Measurements from ENCODE around the gene CNN3.

The CNN3 gene

DNA sequence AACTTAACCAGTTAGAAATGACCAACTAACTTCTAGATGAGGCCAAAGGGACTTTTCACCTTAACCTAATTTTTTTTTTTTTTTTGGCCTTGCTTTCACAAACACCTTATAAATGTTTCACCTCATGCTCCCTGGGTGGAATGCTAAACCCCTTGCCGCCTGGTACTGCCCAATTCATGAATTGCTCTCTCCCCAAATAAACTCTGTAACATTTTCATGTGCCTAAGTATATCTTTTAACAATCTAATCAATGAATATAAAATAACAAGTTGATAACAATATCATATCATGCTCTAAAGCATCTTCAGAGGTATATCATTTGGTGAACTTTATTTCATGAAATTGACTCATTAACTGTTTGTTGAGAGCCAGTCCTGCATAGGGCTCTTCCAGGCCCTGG, 10.9 kb upstream of the CNN3 start:
- DNase-seq (ENCODE audit: extremely low read depth, low read depth) = no peak
- TF ChIP-seq, protein P1, sequence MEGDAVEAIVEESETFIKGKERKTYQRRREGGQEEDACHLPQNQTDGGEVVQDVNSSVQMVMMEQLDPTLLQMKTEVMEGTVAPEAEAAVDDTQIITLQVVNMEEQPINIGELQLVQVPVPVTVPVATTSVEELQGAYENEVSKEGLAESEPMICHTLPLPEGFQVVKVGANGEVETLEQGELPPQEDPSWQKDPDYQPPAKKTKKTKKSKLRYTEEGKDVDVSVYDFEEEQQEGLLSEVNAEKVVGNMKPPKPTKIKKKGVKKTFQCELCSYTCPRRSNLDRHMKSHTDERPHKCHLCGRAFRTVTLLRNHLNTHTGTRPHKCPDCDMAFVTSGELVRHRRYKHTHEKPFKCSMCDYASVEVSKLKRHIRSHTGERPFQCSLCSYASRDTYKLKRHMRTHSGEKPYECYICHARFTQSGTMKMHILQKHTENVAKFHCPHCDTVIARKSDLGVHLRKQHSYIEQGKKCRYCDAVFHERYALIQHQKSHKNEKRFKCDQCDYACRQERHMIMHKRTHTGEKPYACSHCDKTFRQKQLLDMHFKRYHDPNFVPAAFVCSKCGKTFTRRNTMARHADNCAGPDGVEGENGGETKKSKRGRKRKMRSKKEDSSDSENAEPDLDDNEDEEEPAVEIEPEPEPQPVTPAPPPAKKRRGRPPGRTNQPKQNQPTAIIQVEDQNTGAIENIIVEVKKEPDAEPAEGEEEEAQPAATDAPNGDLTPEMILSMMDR (IDR thresholded peaks at IDR 0.05; ENCODE audit: low read depth, low read length) = no peak

DNA sequence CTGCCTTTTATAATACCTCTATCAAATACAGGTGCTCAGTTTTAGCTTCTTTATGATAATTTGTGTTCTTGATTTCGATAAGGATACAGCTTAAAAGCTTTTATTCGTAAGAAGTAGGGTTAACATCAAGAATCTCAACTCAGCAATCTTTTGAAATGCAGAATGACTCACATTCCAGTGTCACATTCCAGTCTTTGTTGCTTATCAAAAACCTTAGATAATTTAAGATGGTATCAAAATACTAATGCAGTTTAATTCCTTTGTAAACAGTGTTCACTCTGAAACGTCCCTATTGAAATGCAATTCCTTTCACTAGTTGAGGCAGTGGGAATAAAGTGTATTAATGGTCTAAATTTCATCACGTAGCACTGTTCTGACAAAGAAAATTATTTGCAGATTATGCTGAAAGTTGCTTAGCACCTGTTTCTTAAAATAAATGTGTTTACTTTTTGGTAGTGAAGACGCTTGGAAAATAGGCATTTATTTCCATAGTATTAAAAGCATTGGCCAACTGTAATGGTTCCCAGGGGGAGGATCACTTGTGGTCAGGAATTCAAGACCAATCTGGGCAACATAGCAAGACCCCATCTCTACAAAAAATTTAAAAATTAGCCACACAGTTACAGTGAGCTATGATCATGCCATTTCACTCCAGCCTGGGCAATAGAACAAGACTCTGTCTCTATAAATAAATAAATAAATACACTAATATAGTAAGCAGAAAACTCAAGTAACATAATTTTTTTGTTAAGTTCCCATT, 10.1 kb upstream of the CNN3 start:
- DNase-seq (ENCODE audit: extremely low read depth, low read depth) = no peak
- TF ChIP-seq, protein P1 (IDR thresholded peaks at IDR 0.05; ENCODE audit: low read depth, low read length) = no peak

DNA sequence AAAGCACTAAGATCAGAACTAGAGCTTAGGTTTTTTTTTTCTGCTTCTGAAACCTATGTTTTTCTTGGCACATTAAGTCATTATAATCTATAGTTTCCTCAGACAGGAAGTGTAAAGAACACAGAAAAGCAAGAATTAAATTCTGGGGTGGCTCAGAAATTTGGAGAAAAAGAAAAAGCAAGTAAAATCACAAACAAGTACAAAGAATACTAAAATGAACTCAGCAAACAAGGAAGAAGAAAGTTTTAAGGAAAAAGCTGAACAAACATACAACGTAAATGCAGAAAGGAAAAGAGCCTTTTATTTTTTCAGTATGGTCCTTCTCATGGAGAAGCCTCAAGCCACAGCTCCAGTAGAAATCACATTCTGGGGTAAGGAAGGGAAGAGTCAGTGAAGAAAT, 8.6 kb upstream of the CNN3 start:
- TF ChIP-seq, protein P1 (IDR thresholded peaks at IDR 0.05; ENCODE audit: low read depth, low read length) = no peak
- DNase-seq (ENCODE audit: extremely low read depth, low read depth) = no peak

DNA sequence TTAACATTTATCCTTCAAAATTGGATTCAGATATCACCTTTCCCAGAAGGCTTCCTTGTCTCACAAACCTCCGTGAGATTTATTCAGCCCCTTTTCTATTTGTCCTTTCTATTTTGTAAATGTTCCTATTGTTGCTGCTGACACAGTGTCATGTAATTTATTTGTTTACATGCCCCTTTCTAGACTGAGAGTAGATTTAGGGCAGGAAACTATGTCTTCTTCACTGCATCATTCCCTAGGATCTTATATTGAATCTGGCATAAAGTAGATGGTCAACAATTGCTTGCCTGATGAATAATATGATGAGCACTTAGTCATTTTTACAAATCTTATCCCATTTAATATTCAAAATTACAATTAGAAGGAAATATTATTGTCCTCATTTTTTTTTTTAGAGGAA, 8.1 kb upstream of the CNN3 start:
- TF ChIP-seq, protein P1 (IDR thresholded peaks at IDR 0.05; ENCODE audit: low read depth, low read length) = no peak
- no peak for DNase-seq (ENCODE audit: extremely low read depth, low read depth)

DNA sequence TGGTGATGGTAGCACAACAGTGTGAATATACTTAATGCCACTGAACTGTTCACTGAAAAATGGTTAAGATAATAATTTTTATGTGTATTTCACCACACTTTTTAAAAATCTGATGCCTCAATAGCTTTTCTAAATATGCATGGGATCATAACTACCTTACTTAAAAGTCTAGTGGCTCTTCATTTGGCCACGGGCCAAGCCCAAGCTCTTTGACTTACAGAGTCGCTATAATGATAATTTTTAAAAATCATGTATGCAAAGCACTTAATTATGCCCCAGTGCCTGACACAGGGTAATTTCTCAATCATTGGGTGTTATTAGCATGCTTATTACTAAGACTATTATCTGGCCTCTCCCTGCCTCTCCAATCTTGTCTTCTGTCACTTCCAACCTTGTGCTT, 7.6 kb upstream of the CNN3 start:
- TF ChIP-seq, protein P1 (IDR thresholded peaks at IDR 0.05; ENCODE audit: low read depth, low read length) = no peak
- DNase-seq (ENCODE audit: extremely low read depth, low read depth) = no peak

DNA sequence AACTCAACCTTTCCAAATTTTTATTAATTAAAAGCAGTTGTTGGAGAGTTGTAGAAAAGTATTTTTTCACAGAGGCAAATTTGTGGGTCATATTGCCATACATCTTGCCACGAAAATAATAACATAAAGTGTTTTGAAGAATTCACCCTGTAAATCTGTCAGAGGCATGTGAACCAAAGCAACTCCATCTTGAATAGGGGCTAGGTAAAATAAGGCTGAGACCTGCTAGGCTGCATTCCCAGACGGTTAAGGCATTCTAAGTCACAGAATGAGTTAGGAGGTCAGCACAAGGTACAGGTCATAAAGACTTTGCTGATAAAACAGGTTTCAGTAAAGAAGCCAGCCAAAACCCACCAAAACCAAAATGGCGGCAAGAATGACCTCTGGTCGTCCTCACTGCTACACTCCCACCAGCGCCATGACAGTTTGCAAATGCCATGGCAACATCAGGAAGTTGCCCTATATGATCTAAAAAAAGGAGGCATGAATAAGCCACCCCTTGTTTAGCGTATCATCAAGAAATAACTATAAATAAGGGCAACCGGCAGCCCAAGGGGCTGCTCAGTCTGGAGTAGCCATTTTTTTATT, 4.4 kb upstream of the CNN3 start:
- no peak for DNase-seq (ENCODE audit: extremely low read depth, low read depth)
- TF ChIP-seq, protein P1 (IDR thresholded peaks at IDR 0.05; ENCODE audit: low read depth, low read length) = no peak

DNA sequence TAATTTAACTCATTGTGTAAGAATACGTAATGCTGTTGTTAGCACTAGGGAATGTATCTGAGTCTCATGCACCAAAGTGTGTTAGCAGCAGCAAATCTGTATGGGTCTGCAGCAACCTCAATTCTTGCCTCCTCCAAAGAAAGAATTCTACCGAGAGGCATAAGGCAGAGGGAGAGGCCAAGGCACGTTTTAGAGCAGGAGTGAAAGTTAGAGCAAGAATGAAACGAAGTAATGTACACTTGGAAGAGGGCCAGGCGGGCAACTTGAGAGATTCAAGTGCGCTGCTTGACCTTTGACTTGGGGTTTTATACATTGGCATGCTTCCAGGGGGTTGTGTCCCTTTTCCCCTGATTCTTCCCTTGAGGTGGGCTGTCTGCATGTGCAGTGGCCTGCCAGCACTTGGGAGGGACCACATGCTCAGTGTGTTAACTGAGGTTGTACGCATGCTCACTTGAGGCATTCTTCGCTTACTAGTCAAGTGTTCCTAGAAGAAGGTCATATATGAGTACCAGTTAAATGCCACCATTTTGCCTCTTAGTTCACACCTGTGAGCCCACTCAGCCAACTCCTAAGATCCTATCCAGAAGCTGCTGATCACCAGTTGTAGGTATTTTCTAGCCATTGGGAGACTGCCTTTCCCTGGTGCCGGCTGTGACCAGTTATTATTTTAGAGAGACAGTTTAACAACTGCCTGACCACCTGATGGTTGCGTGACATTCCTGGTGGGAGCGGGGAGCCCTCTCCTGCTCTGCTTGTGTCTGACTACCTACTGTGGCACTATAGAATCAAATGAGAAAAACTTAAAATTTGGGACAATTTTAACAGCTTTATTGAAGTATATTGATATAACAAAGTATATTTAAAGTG, 2.7 kb upstream of the CNN3 start:
- DNase-seq (ENCODE audit: extremely low read depth, low read depth) = no peak
- TF ChIP-seq, protein P1 (IDR thresholded peaks at IDR 0.05; ENCODE audit: low read depth, low read length) = no peak
